Activated CD4-positive, CD25-positive, alpha-beta regulatory T cell treated with anti-CD3 and anti-CD28 coated beads, Interleukin-2, amount 50 U/mL, for 72 hours (primary cell): ENCODE measurements around the gene SRGAP2.
A peak's percentile ranks its signal among the peaks of the same experiment; 100 is the strongest.
"Not testable (repeated sequence)": the region's sequence is repeated elsewhere in the genome, so short reads cannot be mapped to it uniquely, and the experiment has no call there.

Source experiments
- DNase-seq: peaks from one replicate; pipeline ENCODE4 v3.0.0; 2021

Gene SRGAP2

GRCh38 chr1:206203364-206204158, at the start of gene SRGAP2:
TSS of gene SRGAP2 (plus strand) at chr1:206203541. CDS start at chr1:206205971, 2,430 bp downstream.
- peak; percentile 65 for DNase-seq

- not testable (repeated sequence) for DNase-seq
Measured at GRCh38 chr1:206167350-206168029, 35.9 kb upstream of the SRGAP2 start.

- DNase-seq: not testable (repeated sequence)
Measured at GRCh38 chr1:206169794-206170193, 33.5 kb upstream of the SRGAP2 start.

GRCh38 chr1:206173110-206173719, 30.1 kb upstream of the SRGAP2 start:
- not testable (repeated sequence) for DNase-seq

- not testable (repeated sequence) for DNase-seq
Measured at GRCh38 chr1:206174182-206174868, 29.0 kb upstream of the SRGAP2 start.

- not testable (repeated sequence) for DNase-seq
Measured at GRCh38 chr1:206175459-206176113, 27.8 kb upstream of the SRGAP2 start.

GRCh38 chr1:206176114-206176502, 27.2 kb upstream of the SRGAP2 start:
- DNase-seq: not testable (repeated sequence)

- not testable (repeated sequence) for DNase-seq
Measured at GRCh38 chr1:206178061-206178989, 25.0 kb upstream of the SRGAP2 start.

GRCh38 chr1:206179666-206180065, 23.7 kb upstream of the SRGAP2 start:
- DNase-seq: not testable (repeated sequence)

- DNase-seq: not testable (repeated sequence)
Measured at GRCh38 chr1:206182368-206183317, 20.7 kb upstream of the SRGAP2 start.

GRCh38 chr1:206183788-206184187, 19.6 kb upstream of the SRGAP2 start:
- not testable (repeated sequence) for DNase-seq

- not testable (repeated sequence) for DNase-seq
Measured at GRCh38 chr1:206185778-206186177, 17.6 kb upstream of the SRGAP2 start.

GRCh38 chr1:206186826-206187225, 16.5 kb upstream of the SRGAP2 start:
- DNase-seq: not testable (repeated sequence)

GRCh38 chr1:206195182-206195581, 8.2 kb upstream of the SRGAP2 start:
- not testable (repeated sequence) for DNase-seq

GRCh38 chr1:206196748-206197424, 6.5 kb upstream of the SRGAP2 start:
- not testable (repeated sequence) for DNase-seq

GRCh38 chr1:206202789-206203363, 465 bp upstream of the SRGAP2 start, which contains the start of gene FAM72A:
TSS of gene FAM72A (minus strand) at chr1:206202839. CDS start at chr1:206202025, 814 bp downstream.
- peak; percentile 90 for DNase-seq

GRCh38 chr1:206204159-206204511, 794 bp downstream of the SRGAP2 start:
- not testable (repeated sequence) for DNase-seq

- DNase-seq: not testable (repeated sequence)
Measured at GRCh38 chr1:206204871-206205270, 1.5 kb downstream of the SRGAP2 start.

GRCh38 chr1:206205569-206205968, 2.2 kb downstream of the SRGAP2 start:
- DNase-seq: not testable (repeated sequence)
